HG03575 (cell line): ENCODE results near the gene ADGRG6.

ENCODE experiments used
- ATAC-seq: cut with Tn5 transposase; IDR thresholded peaks from one replicate; pipeline ENCODE4 v1.9.1; 2021; ENCODE audit not compliant: unreplicated experiment, insufficient number of reproducible peaks, low FRiP score; ENCODE audit errors: extremely low read depth

Gene ADGRG6

DNA sequence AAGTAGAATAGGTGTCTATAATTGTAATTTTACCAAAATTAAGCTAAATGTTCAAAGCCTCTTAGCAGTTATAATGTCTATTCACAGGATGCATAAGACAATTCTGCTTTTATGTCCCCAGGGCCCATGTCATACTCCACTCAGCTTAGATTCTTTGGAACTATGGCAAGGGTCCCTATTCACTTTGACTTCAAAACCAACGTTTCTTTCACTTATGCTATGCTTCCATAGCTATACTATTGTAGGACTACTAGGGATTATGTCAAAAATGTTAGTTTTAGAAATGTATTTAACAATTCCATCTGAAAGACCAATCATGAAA, 15.8 kb upstream of the ADGRG6 start:
- no peak for ATAC-seq

DNA sequence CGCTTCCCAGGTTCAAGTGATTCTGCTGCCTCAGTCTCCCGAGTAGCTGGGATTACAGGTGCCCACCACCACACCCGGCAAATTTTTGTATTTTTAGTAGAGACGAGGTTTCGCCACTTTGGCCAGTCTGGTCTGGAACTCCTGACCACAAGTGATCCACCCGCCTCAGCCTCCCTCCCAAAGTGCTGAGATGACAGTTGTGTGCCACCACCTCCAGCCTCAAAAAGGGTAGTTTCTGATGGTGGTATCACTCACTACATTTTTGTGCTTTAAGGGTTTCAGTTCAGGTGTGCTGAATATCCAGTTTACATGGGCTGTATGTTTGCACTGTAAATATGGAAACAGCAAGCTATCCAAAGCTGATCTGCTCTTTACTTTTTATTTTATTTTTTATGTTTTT, 12.1 kb upstream of the ADGRG6 start:
- no peak for ATAC-seq

DNA sequence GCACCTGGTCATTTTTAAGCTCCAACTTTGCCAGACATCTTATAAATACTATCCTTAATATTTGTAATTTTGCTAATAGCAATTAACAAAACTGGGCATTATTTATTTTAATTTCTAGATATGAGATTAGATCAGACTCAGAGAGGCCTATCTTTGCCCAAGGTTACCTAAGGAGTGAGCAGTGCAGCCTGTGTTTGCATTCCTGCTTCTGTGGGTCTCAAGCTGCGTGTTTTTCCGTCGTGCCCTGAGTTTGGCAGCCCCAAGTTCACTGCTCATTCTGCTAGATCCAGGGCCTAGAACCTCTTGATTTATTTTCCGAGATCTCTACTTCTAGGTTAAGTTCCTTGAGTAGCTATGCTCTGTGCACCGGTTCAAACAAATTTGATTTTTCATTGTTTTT, 11.0 kb upstream of the ADGRG6 start:
- ATAC-seq, result no peak

DNA sequence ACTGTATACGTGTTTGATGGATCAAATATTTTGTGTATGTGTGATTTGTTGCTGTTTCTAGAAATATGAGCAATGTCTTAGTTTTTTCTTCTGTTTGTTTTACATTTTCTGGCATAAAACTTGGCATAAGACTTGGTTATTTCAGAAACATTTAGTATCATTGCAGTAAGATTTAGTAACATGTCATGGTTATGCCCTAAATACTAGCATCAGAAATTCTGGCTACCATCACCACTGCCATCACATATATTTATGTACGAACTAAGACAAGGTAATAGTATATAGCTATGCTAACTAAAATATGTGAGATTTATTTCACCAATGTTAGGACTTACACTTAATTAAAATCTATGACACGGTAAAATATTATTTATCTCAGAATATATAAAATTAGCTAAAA, 10.3 kb upstream of the ADGRG6 start:
- ATAC-seq, result no peak

DNA sequence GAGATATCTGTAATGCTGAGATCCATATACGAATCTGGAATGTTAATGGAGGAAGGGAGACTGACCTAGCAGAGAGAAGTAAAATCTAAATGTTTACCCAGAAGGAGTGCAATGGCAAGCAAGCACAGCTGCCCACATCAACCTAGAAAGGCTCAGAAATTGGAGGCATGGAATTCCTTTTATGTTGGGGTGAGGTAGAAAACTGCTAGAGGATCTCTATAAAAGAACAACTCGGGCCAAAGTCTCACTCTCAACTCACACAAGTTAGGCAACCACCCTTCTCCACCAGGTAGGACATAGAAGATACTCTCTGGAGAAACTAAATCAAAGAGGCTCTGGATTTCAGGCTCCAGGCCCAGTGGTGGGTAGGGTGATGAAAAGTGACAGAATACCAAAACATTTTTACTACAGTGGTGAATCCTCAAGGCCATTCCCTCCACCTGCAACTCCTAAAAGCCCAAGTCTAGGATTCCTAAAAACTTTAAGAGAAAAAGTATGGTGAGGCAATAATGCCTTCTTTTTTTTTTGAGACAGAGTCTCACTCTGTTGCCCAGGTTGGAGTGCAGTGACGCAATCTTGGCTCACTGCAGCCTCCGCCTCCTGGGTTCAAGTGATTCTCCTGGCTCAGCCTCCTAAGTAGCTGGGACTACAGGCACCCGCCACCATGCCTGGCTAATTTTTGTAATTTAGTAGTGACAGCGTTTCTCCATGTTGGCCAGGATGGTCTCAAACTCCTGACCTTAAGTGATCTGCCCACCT, 9.5 kb upstream of the ADGRG6 start:
- ATAC-seq, result no peak

DNA sequence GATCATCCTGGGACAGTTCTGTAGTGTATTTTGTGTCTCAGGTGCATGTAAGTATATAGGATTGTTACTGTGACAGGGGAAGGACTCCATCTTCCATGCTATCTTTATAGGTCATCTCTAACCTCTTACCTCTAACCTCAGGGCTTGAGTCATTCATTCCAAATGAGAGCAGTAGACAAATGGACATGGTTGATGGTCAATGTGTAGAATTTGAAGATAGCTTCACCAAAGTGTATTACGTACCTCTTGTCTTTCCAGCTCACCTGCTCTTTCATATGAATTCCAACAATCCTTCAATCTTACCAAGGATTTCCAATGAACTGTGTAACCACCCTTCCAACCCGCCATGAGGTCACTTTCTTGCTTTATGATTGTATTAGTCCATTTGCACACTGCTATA, 8.7 kb upstream of the ADGRG6 start:
- ATAC-seq, result no peak

DNA sequence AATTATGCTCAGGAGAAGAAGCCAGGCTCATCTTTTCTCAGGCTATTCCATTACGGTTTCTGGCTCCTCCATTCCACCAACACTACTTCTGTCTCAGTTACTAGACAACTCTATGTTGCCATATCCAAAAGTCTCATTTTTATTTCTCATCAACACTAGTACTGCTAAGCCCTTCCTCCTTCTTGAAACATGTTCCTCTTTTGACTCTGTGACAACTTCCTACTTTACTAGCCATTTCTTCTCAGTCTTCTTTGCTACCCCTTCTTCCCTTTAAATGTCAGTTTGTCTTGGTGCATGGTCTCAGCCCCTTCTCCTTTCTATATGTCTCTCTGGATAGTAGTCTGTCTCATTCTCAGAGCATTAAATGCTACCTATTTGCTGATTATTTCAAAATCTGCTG, 7.1 kb upstream of the ADGRG6 start:
- ATAC-seq, result no peak

DNA sequence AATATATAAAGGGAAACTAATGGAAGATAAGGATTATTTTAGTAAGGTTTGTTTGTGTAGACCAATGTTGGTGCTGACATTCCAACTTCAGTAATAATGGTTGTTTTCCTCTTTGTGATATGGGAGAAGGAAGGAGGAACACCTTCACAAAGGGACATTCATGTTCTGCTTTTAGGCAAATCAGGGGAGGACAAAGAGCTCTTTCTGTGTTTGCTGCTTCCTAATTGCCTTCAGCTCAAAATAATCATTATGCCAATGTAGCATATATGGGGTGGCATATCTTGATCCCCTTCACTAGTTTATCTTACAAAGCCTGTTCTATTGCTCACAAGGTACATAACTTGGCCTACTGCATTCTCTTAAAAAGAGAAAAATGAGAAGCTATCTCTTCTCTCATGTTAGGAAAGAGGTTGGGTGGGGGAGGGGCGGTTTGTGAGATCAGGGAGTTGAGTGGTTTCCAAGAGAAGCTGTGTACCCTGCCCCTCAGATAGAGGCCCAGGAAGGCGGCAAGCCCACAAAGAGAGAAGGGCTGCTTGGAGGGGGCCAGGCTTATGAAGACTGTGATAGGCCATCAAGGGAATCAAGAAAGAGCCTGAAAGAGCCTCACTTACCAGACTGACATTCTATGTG, 4.7 kb upstream of the ADGRG6 start:
- no peak for ATAC-seq

DNA sequence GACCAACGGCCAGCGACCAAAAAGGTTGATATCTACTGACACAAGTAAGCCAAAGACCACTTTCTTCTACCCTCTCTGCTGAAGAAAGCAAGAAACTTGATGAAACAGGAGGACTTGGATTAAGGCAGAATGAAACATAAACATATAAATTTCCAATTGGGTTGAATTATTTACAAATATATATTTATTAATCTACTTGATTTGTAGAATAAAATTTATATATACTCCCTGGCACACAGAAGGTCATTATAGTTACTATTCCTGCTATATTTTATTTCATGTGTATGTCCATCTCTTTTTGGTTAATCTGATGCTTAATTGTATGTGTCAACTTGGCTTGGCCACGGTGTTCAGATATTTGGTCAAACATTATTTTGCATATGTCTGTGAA, 4.2 kb upstream of the ADGRG6 start:
- ATAC-seq, result no peak

DNA sequence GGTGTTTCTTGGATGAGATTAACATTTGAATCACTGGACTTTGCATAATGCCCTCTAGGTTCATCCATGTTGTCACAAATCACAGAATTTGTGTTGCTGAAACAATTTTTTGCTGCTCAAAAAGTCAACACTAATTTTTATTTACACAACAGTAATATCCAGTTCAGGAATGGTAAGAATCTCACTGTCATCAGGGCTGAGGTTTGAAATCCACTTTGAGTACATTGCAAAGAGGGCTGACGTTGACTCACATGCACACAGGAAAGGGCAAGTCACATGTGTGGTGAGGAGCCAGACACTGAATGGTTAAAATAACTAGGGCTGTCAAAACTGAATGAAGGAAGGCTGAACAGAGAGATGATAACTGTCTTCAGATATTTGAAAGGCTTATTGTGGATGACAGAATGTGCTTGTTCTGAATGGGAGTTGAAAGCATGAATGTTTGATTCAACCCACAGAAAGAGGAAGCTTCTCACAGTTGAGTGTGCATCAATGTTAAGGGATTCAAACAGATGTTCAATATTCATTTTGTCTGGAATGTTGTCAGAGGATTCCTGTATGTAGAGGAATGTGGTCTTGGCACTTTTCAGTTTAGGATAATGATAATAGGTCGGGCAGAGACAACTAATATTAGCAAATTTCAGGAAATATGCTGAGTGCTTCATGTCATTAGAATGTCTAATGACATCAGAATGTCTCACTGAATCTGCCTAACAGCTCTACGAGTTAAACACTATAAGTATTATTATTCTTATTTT, 3.6 kb upstream of the ADGRG6 start:
- ATAC-seq, result no peak

DNA sequence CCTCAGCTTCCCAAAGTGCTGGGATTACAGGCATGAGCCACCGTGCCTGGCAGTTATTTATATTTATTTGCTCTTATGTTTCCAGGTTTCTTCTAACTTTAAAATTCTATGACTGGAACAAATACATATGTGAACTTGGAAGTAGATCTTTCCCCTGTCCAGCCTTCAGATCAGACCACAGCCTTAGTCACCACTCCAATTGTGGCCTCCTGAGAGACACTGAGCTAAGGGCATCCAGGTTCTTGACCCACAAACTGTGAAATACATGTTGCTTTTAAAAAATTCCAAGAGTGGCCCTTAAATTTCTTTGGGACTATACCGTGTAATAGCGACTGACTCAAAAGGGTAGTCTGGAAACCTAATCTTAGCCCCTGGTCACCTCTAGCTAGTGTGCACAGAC, 1.5 kb upstream of the ADGRG6 start:
- ATAC-seq, result no peak

DNA sequence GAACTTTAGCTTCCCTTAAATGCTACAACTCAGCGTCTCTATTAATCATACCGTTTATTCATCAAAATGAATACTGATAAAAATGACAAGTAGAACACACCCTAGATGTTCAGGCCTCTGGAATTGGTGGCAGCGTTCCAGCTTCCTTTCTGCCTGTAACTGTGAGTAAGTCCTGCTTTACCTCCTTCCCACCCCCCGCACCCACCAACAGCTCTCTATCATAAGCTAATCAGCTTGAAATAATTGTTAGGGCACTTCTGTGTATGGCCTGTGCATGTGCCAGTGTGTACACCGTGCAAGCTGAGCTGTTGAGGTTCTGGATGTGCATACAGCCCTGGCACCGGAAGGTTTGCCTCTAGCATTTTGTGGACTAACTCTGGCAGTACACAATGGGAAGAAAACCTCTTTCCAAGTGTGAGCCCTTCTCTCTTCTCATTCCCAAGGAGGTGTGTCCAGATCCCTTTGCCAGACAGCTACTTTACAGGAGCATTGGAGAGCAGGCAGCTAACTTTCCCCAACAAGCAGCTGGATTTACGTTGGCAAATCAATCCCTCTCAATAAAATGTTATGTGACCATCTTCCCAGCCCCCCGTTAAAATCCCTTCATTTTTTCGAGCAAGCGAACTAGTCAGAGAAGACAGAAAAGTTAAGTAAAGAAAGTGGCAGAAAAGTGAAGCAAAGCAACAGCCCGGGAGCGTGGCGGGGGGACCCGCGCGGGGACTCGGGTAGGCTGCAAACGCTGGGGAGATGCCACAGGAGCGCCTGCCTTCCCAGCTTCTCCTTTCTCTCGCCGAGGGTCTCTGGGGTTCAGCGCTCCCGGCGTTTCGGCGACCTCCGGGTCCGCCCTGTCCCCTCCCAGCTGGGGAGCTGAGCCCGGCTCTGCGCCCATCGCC, 803 bp upstream of the ADGRG6 start:
- ATAC-seq, result no peak

DNA sequence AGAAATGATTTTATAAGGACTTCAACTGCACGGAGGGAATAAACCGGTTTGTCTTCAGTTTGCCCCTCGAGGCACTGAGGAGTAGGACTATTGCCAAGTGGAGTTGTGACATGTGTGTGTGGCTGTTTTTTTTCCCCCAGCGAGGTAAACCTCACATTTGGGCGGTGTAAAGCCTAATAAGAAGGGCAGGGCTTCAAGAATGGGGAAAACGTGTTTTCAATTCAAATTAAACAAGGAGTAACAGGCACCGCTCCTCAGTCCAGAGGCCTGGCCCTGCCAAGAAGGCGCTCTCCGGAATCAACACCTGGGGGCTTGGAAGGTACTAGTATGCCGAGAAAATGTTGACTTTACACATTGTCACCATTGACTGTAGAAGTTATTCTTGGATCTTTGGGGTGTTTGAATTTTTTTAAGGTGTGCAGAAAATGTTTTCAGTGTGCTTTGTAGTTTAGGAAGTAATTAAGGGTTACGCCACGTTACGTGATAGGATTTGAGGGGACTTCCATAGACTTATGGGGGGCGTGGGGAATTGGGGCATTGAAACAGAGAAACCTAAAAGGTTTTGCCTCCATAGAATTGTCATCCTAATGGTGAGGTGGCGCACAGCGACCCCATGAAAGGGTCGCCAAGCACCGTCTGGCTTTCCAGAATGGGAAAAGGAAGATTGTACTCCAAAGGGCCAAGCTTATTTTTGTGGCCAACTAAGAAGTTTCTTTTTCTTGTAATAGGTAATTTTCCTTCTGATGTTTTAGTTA, 791 bp downstream of the ADGRG6 start:
- ATAC-seq, result no peak

DNA sequence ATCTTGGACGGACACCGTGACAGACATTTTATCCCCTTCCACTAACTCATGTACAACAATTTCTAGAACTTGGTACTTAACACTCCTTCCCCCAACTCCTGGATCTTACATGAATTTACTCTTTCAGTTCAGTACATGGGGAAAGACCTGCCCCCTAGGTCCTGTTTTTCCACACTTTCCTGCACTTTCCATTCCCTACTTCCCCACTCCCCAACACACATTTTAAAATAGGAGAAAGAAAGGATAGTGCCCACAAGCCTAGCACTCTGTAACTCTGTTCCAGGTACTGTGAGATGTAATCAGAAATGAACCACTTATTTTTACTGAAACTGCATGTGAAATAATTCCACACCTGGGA, 1.3 kb downstream of the ADGRG6 start:
- no peak for ATAC-seq

DNA sequence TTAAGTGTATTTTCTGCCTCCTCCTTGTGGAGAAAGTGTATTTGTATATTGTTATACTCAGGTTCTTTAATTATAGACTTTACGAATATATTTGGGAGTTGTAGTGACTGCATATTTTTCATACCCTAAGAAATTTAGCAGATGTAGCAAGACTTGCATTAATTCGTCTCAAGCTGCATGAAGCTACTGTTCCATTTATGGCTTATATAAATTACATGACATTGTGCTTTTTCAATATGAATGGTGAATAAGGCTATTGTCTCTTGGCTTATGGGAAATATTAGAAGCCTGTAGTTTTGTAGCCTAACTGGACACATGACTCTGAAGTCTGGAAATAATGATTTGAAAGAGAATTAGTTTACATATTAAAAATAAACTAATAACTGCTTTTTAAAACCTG, 2.4 kb downstream of the ADGRG6 start:
- ATAC-seq, result no peak

DNA sequence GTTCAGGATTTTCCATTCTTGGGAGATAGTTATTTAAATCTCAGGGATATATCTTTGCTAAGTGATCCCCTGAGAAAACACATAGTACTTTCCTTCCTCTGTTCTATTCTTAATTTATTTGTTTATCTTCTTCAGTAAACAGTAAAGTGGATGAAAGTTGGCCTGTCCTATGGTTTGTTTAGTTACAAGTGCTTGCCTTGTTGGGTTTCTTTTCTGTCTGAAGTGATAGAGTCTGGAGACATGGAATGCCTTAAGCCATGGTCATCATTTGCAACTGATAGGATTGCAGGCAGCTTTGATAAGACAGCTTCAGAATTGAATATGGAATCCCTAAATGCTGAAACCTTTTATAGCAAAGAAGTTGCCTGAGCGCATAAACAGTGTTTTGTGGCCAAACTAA, 4.9 kb downstream of the ADGRG6 start:
- ATAC-seq, result no peak

DNA sequence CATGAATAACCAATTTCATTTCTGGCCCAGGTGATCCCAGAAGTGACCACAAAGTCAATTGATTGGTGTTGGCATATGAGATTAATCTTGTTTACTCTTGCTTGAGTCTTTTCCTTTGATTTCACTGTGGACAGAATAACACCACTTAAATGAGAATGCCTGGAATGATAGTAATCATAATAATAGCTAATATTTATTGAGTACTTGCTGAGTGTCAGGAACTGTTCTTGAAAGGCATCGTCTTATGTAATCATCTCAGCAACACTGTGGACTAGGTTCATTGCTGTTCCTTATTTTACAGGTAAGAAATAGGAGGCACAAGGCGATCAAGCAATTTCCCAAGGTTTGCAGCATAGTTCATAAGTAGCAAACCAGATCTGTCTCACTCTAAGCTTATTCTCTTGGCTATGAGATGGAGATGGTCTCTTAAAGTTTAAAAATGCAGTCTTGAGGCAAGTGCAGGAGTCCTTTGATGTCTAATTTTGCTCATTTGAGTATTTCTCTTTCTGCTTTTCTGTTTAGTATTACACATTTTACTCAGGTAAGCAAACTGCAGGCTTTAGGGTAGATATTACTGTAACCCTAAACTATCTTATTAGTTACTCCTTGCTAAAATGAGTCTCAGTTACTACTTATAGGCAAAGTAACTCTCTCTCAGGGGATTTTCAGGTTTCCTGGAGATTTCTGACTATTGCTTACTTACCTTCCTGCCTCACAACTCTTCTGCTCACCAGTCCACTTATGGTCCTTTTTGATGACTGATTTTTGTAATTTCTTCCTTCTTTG, 6.3 kb downstream of the ADGRG6 start:
- ATAC-seq, result no peak

DNA sequence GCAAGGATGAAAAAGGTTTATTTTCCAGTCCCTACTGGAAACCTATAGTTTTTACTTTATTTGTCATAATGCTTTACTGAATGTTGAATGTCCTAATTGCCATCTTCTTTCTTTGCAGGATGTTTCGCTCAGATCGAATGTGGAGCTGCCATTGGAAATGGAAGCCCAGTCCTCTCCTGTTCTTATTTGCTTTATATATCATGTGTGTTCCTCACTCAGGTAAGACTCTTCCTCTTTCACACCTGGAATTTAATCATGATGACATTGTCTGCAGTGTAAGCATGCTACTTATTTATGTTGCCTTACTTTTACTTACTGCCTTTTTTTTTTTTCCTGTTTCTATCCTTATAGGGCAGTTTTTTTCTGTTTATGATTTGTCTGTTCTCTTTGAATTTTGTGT, 7.6 kb downstream of the ADGRG6 start:
- no peak for ATAC-seq
